ENCODE measurements around the gene USP13.

Gene USP13

GRCh38 chr3:179837374-179837773, 184.5 kb downstream of the USP13 start:
- peak; percentile 15; the same call in 1 of the 2 replicates for TF ChIP-seq CTCF (conservative IDR thresholded peaks at IDR 0.05)
- H3K27ac ChIP-seq: no peak overlapping the region
